ENCODE measurements around the gene SLC17A7.

GRCh38 chr19:49425178-49425577, 16.1 kb downstream of the SLC17A7 start, which contains the start of gene GFY:
- TF ChIP-seq CTCF (tag by site-specific recombination; IDR thresholded peaks at IDR 0.05) (no peak), YY2 (tag by site-specific recombination; IDR thresholded peaks at IDR 0.05) (no peak), KLF10 (tag by site-specific recombination; IDR thresholded peaks at IDR 0.05) (no peak), ZNF626 (tag by site-specific recombination; IDR thresholded peaks at IDR 0.05) (no peak), ZBTB10 (tag by site-specific recombination; IDR thresholded peaks at IDR 0.05) (no peak), REST (tag by site-specific recombination; IDR thresholded peaks at IDR 0.05) (no peak), ZNF239 (tag by site-specific recombination; IDR thresholded peaks at IDR 0.05) (no peak), ZNF274 (IDR thresholded peaks at IDR 0.05; ENCODE audit: low read length) (no peak), ZNF274 (tag by site-specific recombination; IDR thresholded peaks at IDR 0.05; ENCODE audit: borderline replicate concordance) (no peak), ZNF121 (tag by site-specific recombination; IDR thresholded peaks at IDR 0.05) (no peak), ZNF26 (tag by site-specific recombination; IDR thresholded peaks at IDR 0.05) (no peak), KLF7 (tag by site-specific recombination; IDR thresholded peaks at IDR 0.05; ENCODE audit: borderline replicate concordance) (no peak)

Measured in HEK293 (cell line).